Right atrium auricular region (tissue), 2 donors: ENCODE data around the gene B3GALT6. TPM values are rescaled to one million over a fixed set of nuclear protein-coding genes. Genes with fewer than 3 reads are reported as not detected.

Experiments used
- DNase-seq: peaks from one replicate; pipeline ENCODE4 v3.0.0-alpha.2; 2019; ENCODE audit warnings: low spot score
- H3K27ac ChIP-seq, 2 donors: fragments of 200-600 bp; sonication (generic); 1 replicate in 1 of 2; 2 replicates in 1 of 2; pipeline ENCODE4 v1.5.1; 2016 to 2019
- H3K27me3 ChIP-seq, 2 donors: fragments of 200-600 bp; sonication (generic); one replicate each; pipeline versions ENCODE4 v1.5.1 to v1.6.0; 2017 to 2019
- H3K36me3 ChIP-seq: fragments of 200-600 bp; sonication (generic); one replicate; pipeline ENCODE4 v1.5.1; 2016
- H3K4me1 ChIP-seq, 2 donors: fragments of 200-600 bp; sonication (generic); one replicate each; pipeline versions ENCODE4 v1.5.1 to v1.6.0; 2017 to 2019
- H3K4me3 ChIP-seq, 2 donors: fragments of 200-600 bp; sonication (generic); 1 replicate in 1 of 2; 2 replicates in 1 of 2; pipeline ENCODE4 v1.5.1; 2017 to 2019; ENCODE audit warnings: mild to moderate bottlenecking in 1 of 2, moderate library complexity in 1 of 2
- H3K9me3 ChIP-seq, 2 donors: fragments of 200-600 bp; sonication (generic); one replicate each; pipeline ENCODE4 v1.5.1; 2019
- CTCF ChIP-seq, 2 donors: fragments of 200-600 bp; sonication (generic); IDR thresholded peaks; one replicate each; pipeline ENCODE4 v1.5.1; 2019; ENCODE audit warnings: antibody characterized with exemption in 2 of 2
- total RNA-seq, 2 donors: library from RNA; depleted of rRNA; stranded (reverse); fragments of >200 nt; gene quantifications; one replicate each; pipeline ENCODE4 v1.1.0, GENCODE V29; 2016

Gene B3GALT6
- total RNA-seq = 10 to 100 TPM; 16.1 to 19.7 TPM

GRCh38 chr1:1232208-1232795 is at the start of gene B3GALT6:
TSS of gene B3GALT6 (plus strand) at chr1:1232237. CDS start at chr1:1232279, 42 bp downstream.
- Histone ChIP-seq H3K4me1 (peaks cover 0 to 43% of the 10 kb centered on the region in 2 donors), H3K36me3 (peaks cover 15% of the 10 kb centered on the region), H3K9me3 (no peaks in the 10 kb centered on the region), H3K27ac (peak within 1 kb of the TSS; percentile 96 to 98), H3K4me3 (peak within 1 kb of the TSS; percentile 88 to 96), H3K27me3 (no peaks in the 10 kb centered on the region)
- TF ChIP-seq CTCF (IDR thresholded peaks at IDR 0.05) = no peak
- no peak for DNase-seq

- DNase-seq = no peak
- Histone ChIP-seq H3K4me1 (no peaks in the 10 kb centered on the region), H3K4me3 (no peak overlapping the region), H3K27me3 (peaks cover 0 to 7% of the 10 kb centered on the region in 2 donors), H3K27ac (no peak overlapping the region), H3K9me3 (no peaks in the 10 kb centered on the region), H3K36me3 (no peaks in the 10 kb centered on the region)
- no peak for TF ChIP-seq CTCF (IDR thresholded peaks at IDR 0.05)
These were observed 49.4 kb upstream of the B3GALT6 start for GRCh38 chr1:1182491-1183220.

GRCh38 chr1:1183221-1183747 is 48.8 kb upstream of the B3GALT6 start:
- no peak for TF ChIP-seq CTCF (IDR thresholded peaks at IDR 0.05)
- Histone ChIP-seq H3K27me3 (peaks cover 0 to 7% of the 10 kb centered on the region in 2 donors), H3K4me3 (no peak overlapping the region)

GRCh38 chr1:1183833-1184775 is 47.9 kb upstream of the B3GALT6 start:
- TF ChIP-seq CTCF (IDR thresholded peaks at IDR 0.05) = no peak
- no peak for DNase-seq
- no peaks in the 10 kb centered on the region for H3K36me3 ChIP-seq

More at GRCh38 chr1:1183221-1183747, 48.8 kb upstream of the B3GALT6 start:
- H3K36me3 ChIP-seq = no peaks in the 10 kb centered on the region
- H3K4me1 ChIP-seq = no peaks in the 10 kb centered on the region
- DNase-seq = no peak
- no peak overlapping the region for H3K27ac ChIP-seq
- H3K9me3 ChIP-seq = no peaks in the 10 kb centered on the region

GRCh38 chr1:1185101-1185765 is 46.8 kb upstream of the B3GALT6 start:
- Histone ChIP-seq H3K36me3 (no peaks in the 10 kb centered on the region), H3K4me3 (no peak overlapping the region), H3K4me1 (no peaks in the 10 kb centered on the region), H3K27ac (no peak overlapping the region), H3K27me3 (no peaks in the 10 kb centered on the region), H3K9me3 (no peaks in the 10 kb centered on the region)
- no peak for DNase-seq
- TF ChIP-seq CTCF (IDR thresholded peaks at IDR 0.05) = no peak

More at GRCh38 chr1:1183833-1184775, 47.9 kb upstream of the B3GALT6 start:
- H3K27ac ChIP-seq = no peak overlapping the region
- no peak overlapping the region for H3K4me3 ChIP-seq
- H3K4me1 ChIP-seq = no peaks in the 10 kb centered on the region
- peaks cover 0 to 2% of the 10 kb centered on the region in 2 donors for H3K27me3 ChIP-seq
- H3K9me3 ChIP-seq = no peaks in the 10 kb centered on the region
